HepG2 (cell line): ENCODE data around the gene SLC45A3. TPM values are rescaled to one million over a fixed set of nuclear protein-coding genes. Genes with fewer than 3 reads are reported as not detected.

Experiments used
- ATAC-seq: fragments of 200-7000 bp; cut with Tn5 transposase; 3 replicates; pipeline ENCODE4 v1.9.1; 2020; ENCODE audit warnings: mild to moderate bottlenecking, moderate library complexity
- BruUV-seq: library from RNA; stranded (reverse); fragments of 400-500 nt; replicated peaks from 2 replicates; lab custom pipeline; 2021; lab: Mats Ljungman, UMichigan
- CTCF ChIA-PET: fragments of 300-600 bp; formaldehyde crosslinking; extraction: SDS; loops from one replicate; lab custom pipeline; 2021; ENCODE audit warnings: low total read pairs, inconsistent platforms, low intra/inter-chr PET ratio; lab: Yijun Ruan, JAX
- POLR2A ChIA-PET: fragments of 350-600 bp; sonication (Branson Sonifier 250); formaldehyde crosslinking; loops from one replicate; lab custom pipeline; 2020; ENCODE audit warnings: antibody characterized with exemption, inconsistent platforms; lab: Yijun Ruan, JAX
- DNase-seq: peaks from one replicate; pipeline ENCODE4 v3.0.0-alpha.2; 2015; ENCODE audit warnings: low spot score
- FAIRE-seq: peaks from 3 replicates; lab custom pipeline; 2011; peaks lifted over from hg19 to GRCh38; lab: Jason Lieb, UNC
- H2AFZ ChIP-seq: one replicate; pipeline ENCODE4 v1.6.1; 2011; ENCODE audit warnings: low read length, inconsistent platforms
- H3K27ac ChIP-seq: fragments of 300-600 bp; 3 replicates; pipeline ENCODE4 v1.8.0; 2011; ENCODE audit warnings: mixed run types, mild to moderate bottlenecking, mixed read lengths, low read length, inconsistent platforms; ENCODE audit not compliant: insufficient read depth; ENCODE audit errors: extremely low read length
- H3K27me3 ChIP-seq, 2 experiments: fragments of 200-600 bp in 1 of 2; 2 replicates in 1 of 2; 3 replicates in 1 of 2; pipeline versions ENCODE4 v1.6.0 to v1.8.0; 2011; ENCODE audit warnings: low read length in 2 of 2, mild to moderate bottlenecking in 2 of 2, moderate library complexity in 2 of 2, inconsistent platforms in 1 of 2; ENCODE audit not compliant: insufficient read depth in 2 of 2, control insufficient read depth in 1 of 2
- H3K36me3 ChIP-seq, 2 experiments: fragments of 200-600 bp in 1 of 2; replicated peaks in 1 of 2; 2 replicates in 1 of 2; 3 replicates in 1 of 2; pipeline versions ENCODE4 v1.5.1 to v1.8.0; 2011; ENCODE audit warnings: low read length in 2 of 2, inconsistent platforms in 1 of 2; ENCODE audit not compliant: insufficient read depth in 2 of 2, control insufficient read depth in 1 of 2
- H3K4me1 ChIP-seq: 2 replicates; pipeline ENCODE4 v1.5.1; 2012; ENCODE audit warnings: low read length, inconsistent platforms; ENCODE audit not compliant: insufficient read depth
- H3K4me2 ChIP-seq: 2 replicates; pipeline ENCODE4 v1.6.0; 2011; ENCODE audit warnings: low read depth, low read length, inconsistent platforms
- H3K4me3 ChIP-seq, 3 experiments: fragments of 200-600 bp in 1 of 3; sonication (generic), shearing (Covaris generic) in 1 of 3; replicated peaks in 1 of 3; 2 replicates each; pipeline ENCODE4 v1.5.1; 2011 to 2016; ENCODE audit warnings: low read length in 3 of 3, inconsistent platforms in 2 of 3, low read depth in 2 of 3, mild to moderate bottlenecking in 2 of 3, control low read depth in 1 of 3, mixed read lengths in 1 of 3; ENCODE audit not compliant: insufficient read depth in 1 of 3
- H3K79me2 ChIP-seq: one replicate; pipeline ENCODE4 v1.6.1; 2011; ENCODE audit warnings: low read length, inconsistent platforms; ENCODE audit not compliant: insufficient read depth
- H3K9ac ChIP-seq: 2 replicates; pipeline ENCODE4 v1.6.0; 2011; ENCODE audit warnings: mild to moderate bottlenecking, low read depth, low read length, inconsistent platforms; ENCODE audit not compliant: insufficient read depth
- H3K9me3 ChIP-seq: 2 replicates; pipeline ENCODE4 v1.5.1; 2012; ENCODE audit warnings: mild to moderate bottlenecking, low read length
- H4K20me1 ChIP-seq: 2 replicates; pipeline ENCODE4 v1.6.0; 2011; ENCODE audit warnings: inconsistent platforms, mild to moderate bottlenecking, low read length, moderate library complexity; ENCODE audit not compliant: insufficient read depth
- AFF4 ChIP-seq: sonication (generic); formaldehyde crosslinking; IDR thresholded peaks from 2 replicates; pipeline ENCODE4 v1.4.0; 2020; ENCODE audit warnings: missing genetic modification reagents
- FOSL2 ChIP-seq: sonication (generic); formaldehyde crosslinking; IDR thresholded peaks from 2 replicates; pipeline ENCODE4 v1.4.0; 2020; ENCODE audit warnings: missing genetic modification reagents
- FOXJ3 ChIP-seq: sonication (generic); formaldehyde crosslinking; IDR thresholded peaks from 2 replicates; pipeline ENCODE4 v1.4.0; 2020; ENCODE audit warnings: missing genetic modification reagents, mild to moderate bottlenecking, borderline replicate concordance
- GATAD2A ChIP-seq: IDR thresholded peaks from 2 replicates; pipeline ENCODE4 v1.6.1; 2016
- MIER3 ChIP-seq: IDR thresholded peaks from 2 replicates; pipeline ENCODE4 v1.6.1; 2016; ENCODE audit warnings: missing compliant biosample characterization, borderline replicate concordance
- MTERF4 ChIP-seq: sonication (generic); formaldehyde crosslinking; IDR thresholded peaks from 2 replicates; pipeline ENCODE4 v1.8.0; 2023; ENCODE audit warnings: mild to moderate bottlenecking, missing genetic modification reagents
- NFIC ChIP-seq: IDR thresholded peaks from 2 replicates; pipeline ENCODE4 v1.6.1; 2012; ENCODE audit warnings: mild to moderate bottlenecking, low read length, inconsistent platforms
- NR2C2 ChIP-seq: sonication (generic); formaldehyde crosslinking; IDR thresholded peaks from 2 replicates; pipeline ENCODE4 v1.4.0; 2020; ENCODE audit warnings: missing genetic modification reagents, mild to moderate bottlenecking, moderate library complexity, borderline replicate concordance
- ONECUT2 ChIP-seq: sonication (generic); formaldehyde crosslinking; IDR thresholded peaks from 2 replicates; pipeline ENCODE4 v1.4.0; 2020; ENCODE audit warnings: missing genetic modification reagents
- PPARG ChIP-seq: conservative IDR thresholded peaks from 2 replicates; pipeline ENCODE4 v1.6.1; 2016; ENCODE audit warnings: missing biosample characterization, missing genetic modification reagents
- PRPF4 ChIP-seq: fragments of 200-400 bp; formaldehyde crosslinking; IDR thresholded peaks from 2 replicates; pipeline ENCODE4 v1.6.1; 2016; ENCODE audit warnings: low read length, low read depth; ENCODE audit not compliant: poor library complexity, severe bottlenecking
- RFX1 ChIP-seq: fragments of 450-650 bp; IDR thresholded peaks from 2 replicates; pipeline ENCODE4 v1.6.1; 2017
- TBL1XR1 ChIP-seq: fragments of 150-350 bp; IDR thresholded peaks from 2 replicates; pipeline ENCODE4 v1.6.1; 2014; ENCODE audit warnings: borderline replicate concordance, low read length; ENCODE audit not compliant: partially characterized antibody
- TFAP4 ChIP-seq: sonication (generic); IDR thresholded peaks from 2 replicates; pipeline ENCODE4 v1.6.1; 2016; ENCODE audit warnings: low read depth, borderline replicate concordance
- ZNF234 ChIP-seq: sonication (generic); formaldehyde crosslinking; conservative IDR thresholded peaks from 2 replicates; pipeline ENCODE4 v1.5.1; 2020; ENCODE audit warnings: mild to moderate bottlenecking, missing genetic modification reagents
- ZNF503 ChIP-seq: sonication (generic); formaldehyde crosslinking; IDR thresholded peaks from 2 replicates; pipeline ENCODE4 v1.4.0; 2020; ENCODE audit warnings: missing genetic modification reagents
- WGBS: methylation state at CpG from one replicate; pipeline ENCODE4 v1.1.6; 2017; ENCODE audit warnings: low lambda C conversion rate; 5-methylcytosine and 5-hydroxymethylcytosine counted together
- in situ Hi-C: cut with HindIII; loops from 2 replicates; pipeline ENCODE4 v1.10.0; 2017; ENCODE audit warnings: low pct_unique_long_range_greater_than_20kb; ENCODE audit not compliant: extremely low pct_ligation_motif_present
- intact Hi-C: fragments of 100-400 bp; cut with micrococcal nuclease; formaldehyde crosslinking; loops from one replicate; pipeline ENCODE4 v1.10.0; 2022; ENCODE audit not compliant: unreplicated experiment
- polyA plus RNA-seq, 8 experiments: library from polyadenylated mRNA; depleted of rRNA in 3 of 8; stranded (reverse) in 7 of 8; unstranded in 1 of 8; fragments of >200 nt; fragmentation: Illumina TruSeq in 4 of 8; extraction: Trizol in 4 of 8; gene quantifications; 2 replicates each; pipeline versions ENCODE4 v1.2.1 to v1.2.3, GENCODE V29; 2011 to 2016; ENCODE audit warnings: low read depth in 4 of 8, missing spikeins in 1 of 8, mixed read lengths in 1 of 8; ENCODE audit not compliant: insufficient read depth in 1 of 8
- total RNA-seq, 5 experiments: library from RNA; depleted of rRNA; stranded (reverse); fragments of >200 nt; fragmentation: Illumina TruSeq; extraction: Trizol; gene quantifications; 2 replicates each; pipeline ENCODE4 v1.2.3, GENCODE V29; 2016; ENCODE audit warnings: low read depth in 1 of 5

Gene SLC45A3
- total and polyA plus RNA-seq, 2 of the 13 experiments (the other 11 are each of a cell fraction or from before 2014, with no cell fraction given), result 3.4 to 4.1 TPM

GRCh38 chr1:205642679-205643307 lies 37.5 kb downstream of the SLC45A3 start (continued):
- peak; percentile 45; the same call in 1 of the 2 replicates for TF ChIP-seq ZNF503 (CRISPR knock-in tag)
- no peak for TF ChIP-seq RFX1
- TF ChIP-seq GATAD2A (CRISPR knock-in tag), result peak; percentile 43; the same call in 1 of the 2 replicates

- ChIA-PET POLR2A (interaction anchor here (1.0 kb wide), 1 partner anchor 9 kb away, joined by 4 read pairs; no protein-coding TSS in a partner anchor), CTCF (no interaction called here)
- Histone ChIP-seq H3K4me1 (peaks cover 93% of the 10 kb centered on the region), H3K4me3 (no peak overlapping the region), H3K27ac (no peak overlapping the region), H3K79me2 (no peaks in the 10 kb centered on the region), H2AFZ (no peak overlapping the region), H3K4me2 (0 out of 2 replicates have a peak overlapping the region, but pooled peaks have one; percentile 20), H4K20me1 (no peaks in the 10 kb centered on the region), H3K27me3 (no peaks in the 10 kb centered on the region), H3K9me3 (no peaks in the 10 kb centered on the region), H3K9ac (no peak overlapping the region), H3K36me3 (no peaks in the 10 kb centered on the region)
- FAIRE-seq, result no peak
- in situ Hi-C loops, result no loop called here
- WGBS, result 33% methylated on average over 1 of the region's 1 CpG
- no TSS peak for BruUV-seq
- peak; percentile 25 for DNase-seq
- peak; percentile 41 for ATAC-seq
- intact Hi-C loops, result no loop called here
- TF ChIP-seq FOXJ3 (CRISPR knock-in tag), result no peak
- no peak for TF ChIP-seq PRPF4
- TF ChIP-seq ONECUT2 (CRISPR knock-in tag), result peak; percentile 75
- no peak for TF ChIP-seq MTERF4 (CRISPR knock-in tag)
- TF ChIP-seq FOSL2 (CRISPR knock-in tag), result no peak
- TF ChIP-seq TFAP4, result peak; percentile 83
- TF ChIP-seq ZNF234, result no peak
- peak; percentile 22; the same call in 1 of the 2 replicates for TF ChIP-seq NR2C2 (CRISPR knock-in tag)
- TF ChIP-seq TBL1XR1, result peak; percentile 89
- 0 out of 2 replicates have a peak, but pooled peaks have one; percentile 39 for TF ChIP-seq PPARG (CRISPR knock-in tag)
- TF ChIP-seq AFF4 (CRISPR knock-in tag), result no peak
- 0 out of 2 replicates have a peak, but pooled peaks have one; percentile 48 for TF ChIP-seq MIER3 (CRISPR knock-in tag)
- TF ChIP-seq NFIC, result 0 out of 2 replicates have a peak, but pooled peaks have one; percentile 37
Observed at GRCh38 chr1:205639567-205639966, 40.7 kb downstream of the SLC45A3 start.
